HCEC 1CT (cell line): ENCODE data around the gene SSC5D.

Source experiments
- DNase-seq: peaks from one replicate; pipeline ENCODE4 v3.0.0-alpha.2; 2017

The SSC5D gene

DNA sequence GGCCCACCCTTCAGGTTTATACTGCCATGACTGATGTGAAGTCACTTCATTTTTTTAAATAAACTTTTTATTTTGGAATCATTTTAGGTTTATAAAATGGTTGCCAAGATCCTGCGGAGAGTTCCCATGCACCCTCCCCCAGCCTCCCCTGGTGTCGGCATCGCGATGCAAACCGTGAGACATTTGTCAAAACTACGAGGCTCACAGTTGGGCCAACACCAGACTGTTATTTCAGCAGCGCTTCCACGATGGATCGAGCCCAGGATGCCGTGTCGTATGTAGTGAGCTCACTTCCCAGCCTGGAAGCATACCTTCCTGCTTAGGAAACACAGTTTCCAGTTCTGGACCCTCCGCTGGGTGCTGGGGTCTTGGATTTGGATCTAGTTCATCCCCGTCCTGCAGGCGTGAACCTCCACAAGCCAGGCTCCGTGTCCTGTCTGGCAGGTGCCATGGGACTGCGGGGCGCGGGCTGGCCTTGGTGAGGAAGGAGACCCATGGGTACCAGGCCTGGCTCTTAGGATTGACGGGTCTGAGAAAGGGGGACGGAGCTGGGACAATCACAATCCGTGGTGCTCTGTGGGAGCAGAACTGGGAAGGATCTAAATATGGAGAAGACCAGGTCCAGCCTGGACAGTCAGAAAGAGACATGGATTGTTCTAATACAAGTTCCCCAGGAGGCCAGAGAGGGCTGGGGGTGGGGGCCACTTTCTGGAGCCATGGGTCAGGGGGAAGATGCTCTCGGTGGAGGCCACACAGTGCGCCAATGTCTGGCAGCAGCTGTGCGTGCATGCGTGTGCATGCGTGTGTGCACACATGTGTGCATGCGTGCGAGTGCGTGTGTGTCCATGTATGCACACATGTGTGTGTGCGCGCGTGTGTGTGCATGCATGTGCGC lies 51.1 kb downstream of the SSC5D start:
- no peak for DNase-seq

DNA sequence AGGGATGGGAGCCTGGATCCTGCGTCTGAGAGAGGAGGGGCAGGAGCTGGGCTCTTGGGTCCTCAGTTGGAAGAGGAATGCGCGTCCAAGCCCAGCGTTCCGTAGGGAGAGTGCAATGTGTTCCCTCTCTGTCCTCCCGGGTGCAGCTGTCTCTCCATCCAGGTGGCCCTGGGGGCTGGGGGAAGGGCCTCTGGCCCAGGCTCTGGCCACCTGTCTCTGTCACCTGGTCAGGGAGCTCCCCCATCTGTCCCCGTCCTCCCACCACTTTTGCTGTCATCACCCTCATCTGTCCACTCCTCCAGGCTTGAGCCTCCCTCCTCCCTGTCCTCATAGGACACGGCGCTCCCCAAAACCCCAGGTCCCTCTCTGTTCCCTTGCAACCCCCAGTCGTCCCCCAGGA lies 52.4 kb downstream of the SSC5D start:
- DNase-seq = no peak

DNA sequence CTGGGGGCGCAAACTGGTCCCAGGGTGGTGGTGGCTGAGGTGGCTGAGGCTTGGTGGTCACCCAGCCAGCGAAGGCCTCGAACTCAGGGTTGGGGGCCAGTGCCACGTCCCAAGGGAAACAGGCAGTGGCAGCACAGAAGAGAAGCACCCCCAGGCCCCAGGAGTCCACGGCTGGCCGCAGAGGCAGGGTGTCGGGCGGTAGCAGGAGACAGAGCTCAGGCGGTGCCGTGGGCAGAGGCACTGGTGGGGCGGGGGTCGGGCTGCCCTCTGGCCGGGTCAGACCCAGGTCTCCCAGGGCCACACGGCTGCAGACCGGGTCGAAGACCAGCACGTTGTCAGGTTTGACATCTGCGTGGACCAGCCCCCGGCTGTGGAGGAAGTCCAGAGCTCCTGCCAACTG lies 52.9 kb downstream of the SSC5D start:
- no peak for DNase-seq

DNA sequence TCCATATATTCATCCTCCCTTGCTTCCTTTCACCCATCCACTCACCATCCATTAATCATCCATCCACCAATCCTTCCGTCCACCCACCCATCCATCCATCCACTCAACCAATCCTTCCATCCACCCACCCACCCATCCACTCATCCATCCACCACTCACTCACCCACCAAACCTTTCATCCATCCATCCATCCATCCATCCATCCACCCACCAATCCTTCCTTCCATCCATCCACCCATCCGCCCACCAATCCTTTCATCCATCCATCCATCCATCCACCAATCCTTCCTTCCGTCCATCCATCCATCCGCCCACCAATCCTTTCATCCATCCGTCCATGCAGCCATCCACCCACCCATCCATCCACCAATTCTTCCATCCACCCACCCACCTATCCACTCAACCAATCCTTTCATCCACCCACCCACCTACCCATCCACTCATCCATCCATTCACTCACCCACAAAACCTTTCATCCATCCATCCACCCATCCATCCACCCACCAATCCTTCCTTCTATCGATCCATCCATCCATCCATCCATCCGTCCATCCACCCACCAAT lies 54.1 kb downstream of the SSC5D start:
- no peak for DNase-seq

DNA sequence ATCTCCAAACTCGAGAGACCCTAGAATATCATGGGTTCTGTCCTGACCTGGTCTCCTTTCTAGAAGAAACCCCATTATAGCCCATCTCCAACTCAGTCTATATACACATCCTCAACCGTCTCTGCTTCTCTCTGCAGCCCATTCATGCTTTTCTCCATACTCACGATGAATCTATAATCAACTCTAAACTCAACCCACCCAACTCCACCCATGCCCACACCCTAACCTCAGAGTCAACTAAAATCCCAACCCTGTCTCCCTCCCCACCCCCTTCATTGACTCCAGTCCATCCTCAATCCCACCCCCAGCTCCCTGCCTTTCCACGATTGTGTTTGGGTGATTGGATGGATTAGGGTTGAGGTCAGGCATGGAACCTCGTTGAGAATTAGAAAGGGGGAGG lies 55.3 kb downstream of the SSC5D start:
- no peak for DNase-seq

DNA sequence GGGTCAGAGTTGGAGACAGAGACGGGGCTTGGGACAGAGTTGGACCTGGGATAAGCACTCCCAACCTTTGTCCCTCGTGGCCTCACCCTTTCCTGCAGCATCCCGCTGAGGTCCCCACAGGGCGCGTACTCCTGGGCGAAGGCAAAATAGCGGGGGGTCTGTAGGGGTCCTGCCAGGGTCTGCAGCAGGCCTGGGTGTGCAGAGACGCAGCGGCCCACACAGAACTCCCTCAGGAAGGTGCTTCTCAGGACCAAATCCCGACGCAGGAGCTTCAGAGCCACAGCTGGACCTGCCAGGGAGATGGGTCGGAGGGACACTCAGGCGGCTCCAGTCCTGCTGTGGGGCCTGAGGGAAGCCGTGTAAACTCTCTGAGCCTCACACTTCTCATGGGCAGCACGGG lies 55.8 kb downstream of the SSC5D start:
- DNase-seq = no peak

DNA sequence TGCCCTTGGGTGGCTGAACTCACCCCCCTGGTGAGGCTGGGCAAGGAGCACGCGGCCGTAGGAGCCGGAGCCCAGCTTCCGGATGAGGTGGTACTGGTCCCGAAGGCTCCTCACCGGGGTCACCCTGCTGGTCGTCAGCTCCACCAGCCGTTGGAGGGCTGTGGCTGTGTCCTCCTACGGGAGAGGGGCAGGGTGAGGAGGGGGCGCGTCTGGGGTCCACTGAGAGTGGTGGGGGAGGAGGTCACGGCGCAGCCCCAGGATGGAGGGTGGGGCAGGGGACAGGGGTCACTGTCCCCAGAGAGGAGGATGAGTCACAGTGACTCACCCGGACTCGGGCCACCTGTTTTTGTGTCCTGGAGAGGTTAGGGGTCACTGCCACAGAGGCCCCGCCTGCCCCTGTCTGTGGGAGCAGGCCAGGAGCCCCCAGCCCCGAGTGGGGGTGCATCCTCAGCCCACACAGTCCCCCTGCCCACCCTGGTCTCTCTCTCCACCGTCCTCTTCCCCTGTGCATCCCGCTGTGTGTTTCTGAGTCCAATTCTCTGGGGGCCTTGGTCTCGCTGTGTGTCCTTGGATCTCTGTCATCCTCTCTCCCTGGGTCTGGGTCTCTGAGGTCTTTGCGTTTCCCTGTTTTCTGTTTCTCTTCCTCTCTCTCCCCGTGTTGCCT lies 56.7 kb downstream of the SSC5D start:
- DNase-seq = no peak

DNA sequence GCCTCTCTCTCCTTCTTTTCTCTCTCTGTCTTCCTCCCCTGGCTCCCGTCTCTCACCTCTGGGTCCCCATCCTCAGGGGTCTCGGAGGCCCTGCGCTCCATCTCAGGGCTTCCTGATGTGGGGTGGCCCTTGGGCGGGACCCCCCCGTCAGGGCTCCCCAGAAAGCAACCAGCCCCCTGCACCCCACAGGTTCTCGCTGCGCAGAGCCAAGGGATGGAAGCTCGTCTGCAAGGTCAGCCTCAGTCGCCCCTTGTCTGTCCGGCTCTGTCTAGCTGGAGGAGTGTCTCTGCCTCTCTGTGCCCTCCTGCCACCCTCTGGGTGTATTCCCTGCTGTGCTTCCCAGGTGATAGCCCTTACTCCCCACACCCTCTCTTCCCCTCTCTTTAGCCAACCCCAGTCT lies 57.2 kb downstream of the SSC5D start, which contains the start of gene SBK3:
TSS of gene SBK3 (minus strand) at position 101 of the 400 bp plus-strand sequence. CDS start at position 101, 0 bp downstream.
- DNase-seq = no peak

DNA sequence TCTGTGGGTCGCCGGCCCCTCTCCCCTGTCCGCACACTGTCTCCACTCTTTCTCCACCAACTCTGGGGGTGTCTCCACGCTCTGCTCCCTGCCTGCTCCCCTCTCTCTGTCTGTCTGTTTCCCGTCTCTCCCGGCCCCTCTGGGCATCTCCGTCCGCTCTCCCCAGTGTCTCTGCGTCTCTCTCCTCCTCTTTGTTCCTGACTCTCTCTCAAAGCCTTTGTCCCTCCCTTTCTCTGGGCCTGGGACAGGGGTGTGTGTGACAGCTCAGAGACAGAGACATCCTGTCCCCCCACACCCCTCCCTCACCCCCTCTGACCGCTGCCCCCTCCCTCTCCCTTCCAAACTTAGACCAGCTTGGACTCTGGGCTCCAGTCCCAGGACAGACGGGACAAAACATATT lies 57.8 kb downstream of the SSC5D start:
- no peak for DNase-seq

DNA sequence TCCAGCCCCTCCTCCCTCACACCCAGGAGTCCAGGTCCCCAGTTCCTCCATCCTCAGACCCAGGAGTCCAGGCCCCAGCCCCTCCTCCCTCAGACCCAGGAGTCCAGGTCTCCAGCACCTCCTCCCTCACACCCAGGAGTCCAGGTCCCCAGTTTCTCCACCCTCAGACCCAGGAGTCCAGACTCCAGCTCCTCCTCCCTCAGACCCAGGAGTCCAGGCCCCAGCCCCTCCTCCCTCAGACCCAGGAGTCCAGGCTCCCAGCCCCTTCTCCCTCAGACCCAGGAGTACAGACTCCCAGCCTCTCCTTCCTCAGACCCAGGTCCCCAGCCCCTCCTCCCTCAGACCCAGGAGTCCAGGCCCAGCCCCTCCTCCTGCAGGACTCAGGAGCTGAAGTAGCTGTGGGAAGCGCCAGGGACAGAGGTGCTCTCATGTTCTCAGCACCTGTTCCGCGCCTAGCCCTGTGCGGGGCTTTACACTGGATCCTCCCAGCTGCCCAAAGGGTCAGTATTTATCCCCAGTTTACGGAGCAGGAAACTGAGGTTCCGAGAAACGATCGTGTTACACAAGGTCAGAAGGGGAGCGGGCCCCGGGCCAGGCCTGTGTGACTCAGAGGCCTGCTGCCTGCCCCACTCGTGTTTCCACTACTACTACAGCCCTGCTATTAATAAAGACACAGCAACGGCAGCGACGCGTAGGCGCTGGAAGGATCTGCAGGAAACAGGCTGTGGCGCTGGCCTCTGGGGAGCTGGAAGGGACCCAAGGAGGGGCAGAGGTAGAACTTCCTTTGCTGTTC lies 58.8 kb downstream of the SSC5D start:
- DNase-seq = no peak

DNA sequence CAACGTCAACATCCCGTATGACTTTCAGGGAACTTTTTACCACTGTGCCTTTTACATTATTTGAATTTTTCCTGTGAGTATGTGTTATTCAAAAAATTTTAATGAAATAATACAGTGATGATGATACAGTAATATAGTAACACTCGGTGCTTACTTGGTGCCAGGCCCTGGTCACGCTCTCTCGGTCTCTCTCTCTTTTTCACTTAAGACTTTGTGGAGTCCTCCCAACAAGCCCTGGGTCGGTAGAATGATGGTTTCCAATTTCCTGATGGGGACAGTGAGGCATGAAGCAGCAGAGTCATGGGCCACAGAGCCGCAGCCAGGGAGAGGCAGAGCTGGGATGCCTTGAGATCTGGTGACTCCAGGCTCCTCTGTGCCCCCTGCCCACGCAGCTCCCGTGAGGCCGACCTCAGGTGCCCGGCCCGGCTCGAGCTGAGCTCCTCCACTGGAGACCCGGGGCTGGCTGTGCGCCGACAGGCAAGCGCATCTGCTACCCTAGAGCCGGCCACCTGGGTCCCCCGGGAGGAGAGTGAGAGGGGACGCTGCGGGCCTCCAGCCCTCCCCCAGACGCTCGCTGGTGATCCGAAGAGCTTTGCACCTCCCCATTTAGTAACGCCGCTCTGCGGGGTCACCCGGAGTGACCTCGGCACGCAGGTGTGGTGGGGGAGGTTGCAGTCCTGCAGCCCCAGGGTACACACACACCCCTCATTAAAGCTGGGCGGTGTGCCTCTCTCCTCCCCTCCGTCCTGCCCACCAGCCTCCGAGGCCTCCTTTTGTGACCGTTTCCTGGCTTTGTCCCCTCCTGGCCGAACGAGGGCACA lies 61.5 kb downstream of the SSC5D start:
- DNase-seq = peak; percentile 89

DNA sequence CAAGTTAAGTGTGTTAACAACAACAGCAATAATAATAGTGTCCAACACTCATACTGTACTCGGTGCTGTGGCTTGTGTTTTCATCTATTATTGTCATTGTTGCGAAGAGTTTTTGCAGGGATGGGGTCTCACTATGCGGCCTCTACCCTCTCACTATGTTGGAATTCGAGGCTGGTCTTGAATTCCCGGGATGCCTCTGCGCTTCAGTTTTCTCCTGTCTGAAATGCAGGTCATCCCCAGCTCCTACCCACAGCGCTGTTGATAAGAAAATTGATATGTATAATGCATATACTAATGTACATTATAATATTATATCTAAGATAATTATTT lies 62.0 kb downstream of the SSC5D start:
- no peak for DNase-seq

DNA sequence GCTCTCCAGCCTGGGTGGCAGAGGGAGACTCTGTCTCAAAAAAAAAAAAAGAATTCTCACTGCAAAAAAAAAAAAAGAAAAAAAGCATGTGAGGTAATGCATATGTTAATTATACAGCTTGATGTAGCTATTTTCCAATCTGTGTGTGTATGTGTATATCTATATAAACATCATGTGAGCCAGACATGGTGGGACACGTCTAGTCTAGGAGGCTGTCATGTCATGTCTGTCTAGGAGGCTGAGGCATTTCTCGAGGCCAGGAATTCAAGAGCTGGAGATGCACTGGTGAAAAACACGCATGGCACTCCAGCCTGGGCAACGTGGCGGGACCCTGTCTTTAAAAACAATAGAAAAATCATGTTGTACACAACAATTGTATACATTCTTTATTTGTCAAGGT lies 64.0 kb downstream of the SSC5D start:
- no peak for DNase-seq

DNA sequence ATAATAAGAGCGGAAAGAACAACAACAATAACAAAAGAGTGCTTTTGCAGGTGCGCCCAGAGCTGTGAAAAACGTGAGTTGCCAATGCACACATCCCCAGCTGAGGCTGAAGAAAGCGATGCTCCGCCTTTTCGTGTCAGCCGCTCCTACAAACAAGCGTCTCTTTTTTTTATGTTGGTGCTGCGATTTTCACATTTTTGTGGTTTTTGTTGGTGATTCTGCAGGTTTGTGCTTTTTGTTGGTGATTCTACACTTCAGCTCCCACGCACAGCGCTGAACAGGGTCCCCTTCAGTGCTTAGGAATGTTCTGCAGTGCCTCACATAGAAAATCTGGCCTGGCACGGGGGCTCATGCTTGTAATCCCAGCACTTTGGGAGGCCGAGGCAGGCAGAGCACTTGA lies 64.4 kb downstream of the SSC5D start:
- peak; percentile 62 for DNase-seq

DNA sequence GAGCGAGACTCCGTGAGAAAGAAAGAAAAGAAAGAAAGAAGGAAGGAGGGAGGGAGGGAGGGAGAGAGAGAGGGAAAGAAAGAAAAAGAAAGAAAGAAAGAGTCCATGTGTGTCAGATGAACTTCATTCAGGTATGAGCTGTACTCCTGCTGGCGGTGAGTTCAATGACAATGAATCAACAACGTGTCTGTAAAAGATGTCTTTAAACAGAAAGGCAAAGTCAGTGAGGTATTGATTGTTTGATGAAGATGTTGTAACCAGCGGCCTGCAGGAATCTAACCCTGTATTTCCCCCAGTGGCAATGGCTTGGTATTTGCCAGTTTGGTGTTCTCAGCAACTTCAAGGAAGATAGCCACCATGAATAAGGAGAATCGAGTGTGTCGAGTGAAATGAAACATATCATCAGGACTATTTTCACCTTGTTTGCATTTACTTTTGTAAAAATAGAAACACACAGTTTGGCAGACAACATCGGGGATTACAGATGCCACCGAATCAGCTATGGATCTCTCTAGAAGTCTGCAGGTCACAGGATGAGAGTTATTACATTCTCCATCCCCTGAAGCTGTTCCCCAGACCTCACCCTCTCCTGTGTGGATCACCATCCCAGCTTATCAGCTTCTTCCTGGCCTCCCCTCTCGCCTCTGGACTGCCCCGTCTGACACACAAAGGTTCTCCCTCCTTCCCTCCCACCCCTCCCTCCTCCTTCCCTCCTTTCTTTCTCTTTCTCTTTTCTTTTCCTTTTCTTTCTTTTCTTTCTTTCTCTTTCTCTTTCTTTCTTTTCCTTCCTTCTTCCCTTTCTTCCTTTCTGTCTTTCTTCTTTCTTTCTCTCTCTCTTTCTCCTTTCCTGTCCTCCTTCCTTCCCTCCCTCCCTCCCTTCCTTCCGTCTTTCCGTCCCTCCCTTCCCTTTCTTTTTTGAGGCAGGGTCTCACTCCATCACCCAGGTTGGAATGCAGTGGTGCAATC lies 65.3 kb downstream of the SSC5D start:
- DNase-seq = no peak

DNA sequence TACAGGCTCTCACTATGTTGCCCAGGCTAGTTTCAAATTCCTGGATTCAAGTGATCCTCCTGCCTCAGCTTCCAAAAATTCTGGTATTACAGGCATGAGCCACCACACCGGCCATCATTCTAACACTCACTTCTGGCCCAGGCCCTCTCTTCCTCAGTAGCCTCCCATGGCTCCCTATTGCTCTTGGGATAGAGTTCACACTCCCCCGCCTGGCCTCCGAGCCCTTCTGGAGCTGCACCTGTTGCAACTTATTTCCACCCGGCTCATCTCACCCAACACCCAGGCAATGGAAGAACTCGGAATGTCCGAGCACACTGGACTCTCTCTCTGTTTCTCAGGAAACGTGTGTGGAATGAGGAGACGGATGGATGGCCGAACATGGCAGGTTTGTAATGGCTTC lies 66.1 kb downstream of the SSC5D start:
- no peak for DNase-seq

DNA sequence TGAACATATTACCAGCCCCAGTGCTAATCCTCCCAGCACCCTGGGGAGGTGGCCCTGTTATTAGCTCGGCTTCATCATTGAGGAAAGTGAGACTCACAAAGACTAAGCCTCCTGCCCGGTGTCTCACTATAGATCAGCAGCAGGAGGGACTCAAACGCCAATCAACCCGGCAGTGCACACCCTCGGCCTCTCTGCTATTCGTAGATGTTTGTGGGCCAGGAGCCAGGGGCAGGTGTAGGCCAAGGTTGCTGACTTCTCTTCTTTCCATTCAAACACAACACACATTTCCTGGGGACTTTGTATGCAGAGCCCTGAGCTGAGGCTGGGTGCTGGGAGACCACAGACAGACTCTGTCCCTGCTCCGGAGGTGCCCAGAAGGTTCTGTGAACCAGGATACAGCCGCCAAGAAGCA lies 66.5 kb downstream of the SSC5D start:
- no peak for DNase-seq

DNA sequence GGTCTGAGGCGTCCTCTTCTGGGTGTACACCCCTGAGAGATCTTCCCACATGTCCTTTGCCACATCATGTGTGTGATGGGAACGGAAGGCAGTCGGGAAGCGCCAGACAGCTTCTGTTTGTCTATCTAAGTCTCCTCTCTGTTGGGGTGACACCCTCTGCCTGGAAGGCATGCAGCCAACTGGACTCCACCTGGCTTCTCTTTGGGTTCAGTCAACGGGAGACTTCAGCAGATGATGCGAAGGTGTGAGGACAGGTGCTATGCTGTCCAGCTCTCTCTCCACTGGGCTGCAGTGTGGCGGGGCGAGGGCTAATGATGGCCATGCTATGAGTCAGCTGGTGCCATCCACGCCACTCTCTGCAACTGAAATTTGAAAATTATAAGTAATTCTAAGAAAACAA lies 71.4 kb downstream of the SSC5D start:
- DNase-seq = no peak

DNA sequence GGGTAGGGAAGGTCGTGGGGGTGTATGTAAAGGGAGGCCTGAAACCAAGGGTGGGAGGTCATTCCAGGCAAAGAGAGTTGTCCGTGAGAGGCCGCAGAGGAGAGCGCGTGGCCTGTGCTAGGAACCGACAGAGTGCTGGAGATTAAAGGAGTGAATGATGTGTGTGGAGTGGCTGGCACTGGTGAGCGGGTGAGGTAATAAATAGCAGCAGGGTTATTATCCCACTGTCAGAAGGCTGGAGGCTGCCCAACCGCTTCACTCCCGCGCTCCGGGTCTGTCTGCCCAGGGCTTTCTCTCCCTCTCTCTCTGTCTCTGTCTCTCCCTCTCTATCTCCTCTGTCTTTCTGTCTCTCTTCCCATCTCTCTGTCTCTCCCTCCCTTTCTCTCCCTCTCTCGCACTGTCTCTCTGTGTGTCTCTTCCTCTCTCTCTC lies 75.0 kb downstream of the SSC5D start:
- no peak for DNase-seq

DNA sequence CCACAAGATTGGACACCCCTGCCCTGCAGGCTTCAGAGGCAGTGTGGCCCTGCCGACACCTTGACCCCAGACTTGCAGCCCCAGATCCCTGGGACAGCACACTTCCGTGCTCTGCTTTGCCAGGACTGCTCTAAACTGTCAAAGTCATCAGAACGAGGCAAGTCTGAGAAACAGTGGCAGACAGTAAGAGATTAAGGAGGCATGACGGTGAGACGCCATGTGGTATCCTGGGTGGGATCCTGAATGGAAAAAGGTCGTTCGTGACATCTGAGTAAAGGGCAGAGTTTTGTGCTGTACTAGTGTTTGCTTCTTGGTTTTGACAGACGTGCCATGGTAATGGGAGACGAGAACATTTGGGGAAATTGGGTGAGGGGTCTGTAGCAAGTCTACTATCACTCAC lies 78.6 kb downstream of the SSC5D start:
- DNase-seq = no peak

DNA sequence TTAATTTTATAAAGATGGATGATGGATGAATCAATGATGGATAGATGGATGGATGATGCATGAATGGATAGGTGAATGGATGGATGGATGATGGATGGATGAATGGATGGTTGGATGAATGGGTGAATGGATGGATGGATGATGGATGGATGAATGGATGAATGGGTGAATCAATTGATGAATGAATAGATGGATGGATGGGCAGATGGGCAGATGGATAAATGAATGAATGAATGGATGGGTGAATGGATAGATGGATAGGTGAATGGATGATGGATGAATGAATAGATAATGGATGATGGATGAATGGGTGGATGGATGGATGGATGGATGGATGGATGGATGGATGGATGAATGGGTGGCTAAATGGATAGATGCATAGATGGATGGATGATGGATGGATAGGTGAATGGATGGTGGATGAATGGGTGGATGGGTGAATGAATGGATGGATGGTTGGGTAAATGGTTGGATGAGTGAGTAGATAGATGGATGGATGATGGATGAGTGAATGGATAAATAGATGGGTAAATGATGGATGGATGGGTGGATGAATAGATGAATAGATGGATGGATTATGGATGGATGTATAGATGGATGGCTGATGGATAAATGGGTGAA lies 79.6 kb downstream of the SSC5D start:
- DNase-seq = no peak
